GM18505 (cell line): ENCODE data around the gene CCNG1.
"Not testable (repeated sequence)": the region's sequence is repeated elsewhere in the genome, so short reads cannot be mapped to it uniquely, and the experiment has no call there.

Source experiments
- ATAC-seq: cut with Tn5 transposase; IDR thresholded peaks from one replicate; pipeline ENCODE4 v1.9.1; 2021; ENCODE audit not compliant: unreplicated experiment
- POLR2A ChIP-seq: IDR thresholded peaks from 4 replicates; pipeline ENCODE4 v1.6.1; 2011; ENCODE audit warnings: borderline replicate concordance; ENCODE audit not compliant: insufficient read depth, insufficient read length; ENCODE audit errors: extremely low read depth

CCNG1 gene

DNA sequence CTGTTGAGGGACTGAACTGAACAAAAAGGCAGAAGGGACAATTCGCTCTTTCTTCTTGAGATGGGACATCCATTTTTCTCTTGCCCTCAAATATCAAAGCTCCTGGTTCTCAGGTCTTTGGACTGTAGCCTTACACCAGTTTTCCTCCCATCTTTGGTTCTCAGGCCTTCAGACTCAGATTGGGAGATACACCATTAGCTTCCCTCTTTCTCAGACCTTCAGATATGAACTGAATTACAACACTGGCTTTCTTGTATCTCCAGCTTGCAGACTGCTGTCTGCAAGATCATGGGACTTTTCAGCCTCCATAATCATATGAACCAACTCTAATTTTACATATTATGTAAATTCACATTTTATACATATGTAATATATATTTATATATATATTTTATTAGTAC is 12.6 kb upstream of the CCNG1 start:
- ATAC-seq = no peak
- TF ChIP-seq POLR2A = no peak

DNA sequence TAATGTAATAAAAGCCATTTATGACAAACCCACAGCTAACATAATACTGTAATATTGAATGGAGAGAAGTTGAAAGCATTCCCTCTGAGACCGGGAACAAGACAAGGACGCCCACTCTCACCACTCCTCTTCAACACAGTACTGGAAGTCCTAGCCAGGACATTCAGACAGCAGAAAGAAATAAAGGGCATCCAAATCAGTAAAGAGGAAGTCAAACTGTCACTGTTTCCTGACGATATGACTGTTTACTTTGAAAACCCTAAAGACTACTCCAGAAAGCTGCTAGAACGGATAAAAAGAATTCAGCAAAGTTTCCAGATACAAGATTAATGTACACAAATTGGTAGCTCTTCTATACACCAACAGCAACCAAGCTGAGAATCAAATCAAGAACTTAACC is 11.3 kb upstream of the CCNG1 start:
- not testable (repeated sequence) for ATAC-seq

DNA sequence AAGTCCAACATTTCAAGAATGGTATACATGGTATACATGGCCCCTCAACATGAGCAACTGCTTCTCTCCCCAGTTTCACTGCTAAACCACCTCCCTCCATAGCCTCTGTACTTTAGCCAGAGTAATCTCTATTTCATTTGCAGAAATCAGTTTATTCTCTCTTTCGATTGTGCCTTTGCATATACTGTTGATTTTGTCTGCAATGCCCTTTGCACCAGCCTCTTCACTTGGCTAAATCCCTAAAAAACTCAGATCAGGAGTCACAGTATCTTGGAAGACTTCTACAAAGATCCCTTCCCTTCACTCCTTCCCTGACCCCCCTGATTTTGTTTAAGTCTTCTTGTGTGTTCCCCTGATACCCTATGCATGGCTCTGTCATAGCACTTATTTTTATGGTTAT is 4.9 kb upstream of the CCNG1 start:
- no peak for TF ChIP-seq POLR2A
- no peak for ATAC-seq

DNA sequence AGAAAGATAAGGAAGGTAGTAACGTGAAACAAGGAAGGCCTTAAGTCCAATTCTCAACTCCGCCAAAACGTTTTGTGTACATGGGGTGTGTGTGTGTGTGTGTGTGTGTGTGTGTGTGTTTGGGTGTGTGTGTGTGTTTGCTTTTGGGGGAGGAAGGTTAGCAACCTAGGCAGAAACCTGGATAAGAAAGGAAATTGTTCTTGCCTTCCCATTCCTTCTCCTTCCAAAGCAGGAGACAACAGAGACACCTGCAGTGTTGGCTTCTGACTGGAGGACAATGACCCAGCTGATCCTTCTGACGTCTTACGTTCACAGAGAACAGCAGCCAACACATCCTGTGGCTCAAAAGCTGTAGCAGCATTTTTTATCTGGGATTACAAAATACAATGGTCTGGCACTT is 4.1 kb upstream of the CCNG1 start:
- no peak for ATAC-seq
- no peak for TF ChIP-seq POLR2A

DNA sequence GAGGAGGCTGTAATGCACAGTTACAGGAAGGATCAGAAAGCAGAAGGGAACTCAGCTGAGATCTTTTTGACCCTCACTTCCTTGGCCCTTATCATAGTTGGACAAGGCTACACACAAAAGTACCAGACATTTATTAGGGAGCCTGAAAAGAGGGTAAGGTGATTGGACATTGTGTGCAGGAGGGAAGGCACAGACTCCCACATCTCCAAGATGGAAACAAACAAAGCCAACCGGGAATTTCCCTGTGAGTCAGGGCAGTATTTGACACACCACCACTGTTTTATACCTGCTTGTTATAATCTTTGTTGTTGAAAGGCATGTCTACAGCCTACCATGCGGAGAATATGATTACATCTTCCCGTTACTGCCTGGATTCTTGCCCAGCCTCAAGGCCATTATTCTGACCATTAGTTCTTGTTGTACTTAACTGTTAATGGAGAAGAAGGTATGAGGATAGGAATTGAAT is 3.0 kb upstream of the CCNG1 start:
- no peak for ATAC-seq
- TF ChIP-seq POLR2A = no peak

DNA sequence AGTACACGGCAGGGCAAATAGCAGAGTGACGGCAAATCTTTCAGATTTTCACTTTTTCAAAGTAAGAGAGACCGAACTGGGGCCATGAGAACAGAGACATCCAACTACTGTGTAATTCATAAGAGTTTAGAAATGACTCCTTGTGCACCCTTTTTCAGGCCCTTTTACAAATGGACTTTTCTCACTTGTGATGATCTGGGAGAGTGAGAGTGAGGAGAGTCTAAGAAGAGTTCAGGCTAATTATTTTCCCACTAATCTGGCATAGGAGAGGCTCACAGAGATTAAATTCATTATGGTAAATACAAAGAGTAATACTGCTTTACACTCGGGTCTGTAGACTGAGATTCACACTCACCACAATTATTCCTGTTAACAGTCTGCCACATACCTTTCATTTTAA is 880 bp upstream of the CCNG1 start:
- ATAC-seq = no peak
- no peak for TF ChIP-seq POLR2A

DNA sequence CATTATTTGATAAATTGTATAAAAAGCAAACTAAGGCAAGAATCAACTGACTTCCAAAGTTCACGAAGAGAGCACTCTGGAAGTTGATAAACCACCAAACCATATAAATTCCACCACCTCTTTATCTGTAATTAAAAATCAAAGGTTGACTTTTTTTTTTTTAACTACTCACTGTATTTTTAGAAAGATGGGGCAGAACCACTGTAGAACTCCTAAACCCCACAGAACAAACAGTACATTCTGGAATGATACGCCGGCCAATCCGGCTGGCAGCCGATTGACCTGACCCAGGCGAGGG is 435 bp upstream of the CCNG1 start:
- ATAC-seq = no peak
- peak; percentile 81 for TF ChIP-seq POLR2A

DNA sequence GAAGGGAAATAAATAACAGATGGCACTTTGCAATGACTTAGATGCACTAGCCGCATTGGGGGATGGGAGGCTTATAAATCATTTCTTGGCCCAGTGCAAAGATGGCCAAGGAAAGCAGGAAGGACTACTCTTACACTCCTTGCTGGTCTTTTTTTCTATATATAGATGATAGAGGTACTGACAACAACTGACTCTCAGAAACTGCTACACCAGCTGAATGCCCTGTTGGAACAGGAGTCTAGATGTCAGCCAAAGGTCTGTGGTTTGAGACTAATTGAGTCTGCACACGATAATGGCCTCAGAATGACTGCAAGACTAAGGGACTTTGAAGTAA is 1.7 kb downstream of the CCNG1 start:
- no peak for TF ChIP-seq POLR2A
- ATAC-seq = no peak

DNA sequence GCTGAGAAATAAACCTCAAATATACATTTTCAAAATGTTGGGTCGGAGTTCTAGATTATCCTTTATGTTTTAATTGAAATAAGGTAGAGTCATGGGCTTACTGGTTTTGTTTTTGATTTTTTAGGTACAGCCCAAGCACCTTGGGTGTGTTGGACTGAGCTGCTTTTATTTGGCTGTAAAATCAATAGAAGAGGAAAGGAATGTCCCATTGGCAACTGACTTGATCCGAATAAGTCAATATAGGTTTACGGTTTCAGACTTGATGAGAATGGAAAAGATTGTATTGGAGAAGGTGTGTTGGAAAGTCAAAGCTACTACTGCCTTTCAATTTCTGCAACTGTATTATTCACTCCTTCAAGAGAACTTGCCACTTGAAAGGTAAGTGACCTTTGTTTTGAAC is 3.6 kb downstream of the CCNG1 start:
- no peak for ATAC-seq
- TF ChIP-seq POLR2A = no peak

DNA sequence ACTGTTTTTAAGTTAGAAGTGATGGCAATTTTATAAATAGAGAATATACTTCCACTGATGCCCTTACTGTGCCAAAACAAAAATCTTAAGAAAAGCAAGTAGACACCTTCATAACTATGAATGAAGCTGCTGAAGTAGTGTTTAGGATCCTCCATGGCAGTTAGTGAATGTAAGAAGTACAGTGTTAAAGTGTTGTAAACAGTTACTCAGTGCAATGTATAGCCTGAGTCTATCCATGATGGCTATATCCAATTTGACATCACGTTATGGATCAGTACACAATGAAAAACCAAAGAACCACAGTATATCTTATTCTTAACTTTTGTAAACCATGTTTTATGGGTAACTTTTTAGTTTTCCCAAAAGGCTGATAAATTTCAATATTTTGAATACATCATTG is 7.1 kb downstream of the CCNG1 start:
- no peak for TF ChIP-seq POLR2A
- ATAC-seq = no peak

DNA sequence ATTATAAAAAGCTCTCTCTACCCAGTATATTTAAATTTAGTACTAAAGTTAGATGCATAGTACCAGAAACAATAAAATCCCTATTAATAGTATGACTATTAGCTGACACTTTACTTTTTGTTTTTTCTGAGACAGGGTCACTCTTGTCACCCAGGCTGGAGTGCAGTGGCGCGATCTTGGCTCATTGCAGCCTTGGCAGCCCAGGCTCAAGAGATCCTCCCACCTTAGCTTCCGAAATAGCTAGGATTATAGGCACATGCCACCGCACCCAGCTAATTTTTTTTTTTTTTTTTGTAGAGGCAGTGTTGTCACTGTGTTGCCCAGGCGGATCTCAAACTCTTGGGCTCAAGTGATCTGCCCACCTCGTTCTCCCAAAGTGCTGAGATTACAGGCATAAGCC is 8.0 kb downstream of the CCNG1 start:
- TF ChIP-seq POLR2A = no peak
- no peak for ATAC-seq

DNA sequence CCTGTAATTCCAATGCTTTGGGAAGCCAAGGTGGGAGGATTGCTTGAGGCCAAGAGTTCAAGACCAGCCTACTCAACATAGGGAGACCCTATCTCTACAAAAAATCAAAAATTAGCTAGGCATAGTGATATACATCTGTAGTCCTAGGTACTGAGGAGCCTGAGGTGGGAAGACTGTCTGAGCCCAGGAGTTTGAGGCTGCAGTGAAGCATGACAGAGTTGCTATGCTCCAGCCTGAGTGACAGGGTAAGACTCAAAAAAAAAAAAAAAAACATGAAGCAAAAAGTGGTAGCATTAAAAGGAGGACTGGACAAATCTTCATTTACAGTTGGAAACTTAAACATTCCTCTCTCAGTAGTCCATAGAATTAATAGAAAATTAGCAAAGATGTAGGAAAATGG is 9.8 kb downstream of the CCNG1 start:
- TF ChIP-seq POLR2A = no peak
- ATAC-seq = no peak

DNA sequence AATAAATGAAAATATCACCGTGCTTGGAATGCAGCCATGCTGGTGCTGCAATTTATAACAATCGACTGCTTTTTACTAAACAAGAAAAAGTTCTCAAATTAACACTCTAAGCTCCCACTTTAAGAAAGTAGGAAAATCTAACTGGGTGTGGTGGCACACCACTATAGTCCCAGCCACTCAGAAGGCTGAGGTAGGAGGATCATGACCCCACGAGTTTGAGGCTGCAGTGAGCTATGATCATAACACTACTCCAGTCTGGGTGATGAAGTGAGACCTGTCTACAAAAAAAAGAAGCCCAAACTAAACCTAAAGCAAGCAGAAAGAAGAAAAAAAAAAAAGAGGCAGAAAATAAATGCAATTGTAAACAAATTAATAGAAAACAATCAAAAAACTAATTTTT is 10.5 kb downstream of the CCNG1 start:
- ATAC-seq = no peak
- TF ChIP-seq POLR2A = no peak

DNA sequence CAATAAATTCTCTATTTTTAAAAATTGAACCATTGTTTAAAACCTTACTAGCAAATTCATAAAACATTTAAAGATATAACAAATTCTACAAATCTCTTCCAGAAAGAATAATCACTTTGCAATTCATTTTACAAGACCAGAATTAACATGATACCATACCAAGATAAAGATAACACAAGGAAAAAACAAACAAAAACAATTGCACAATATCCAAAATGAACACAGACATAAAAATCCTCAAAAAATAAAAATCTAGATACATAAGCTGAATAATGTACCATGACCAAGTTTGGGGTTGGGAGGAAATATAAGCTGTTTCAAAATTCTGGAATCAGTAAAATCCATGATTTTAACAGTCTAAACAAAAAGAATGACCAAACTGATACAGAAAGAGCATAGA is 11.1 kb downstream of the CCNG1 start:
- no peak for ATAC-seq
- TF ChIP-seq POLR2A = no peak

DNA sequence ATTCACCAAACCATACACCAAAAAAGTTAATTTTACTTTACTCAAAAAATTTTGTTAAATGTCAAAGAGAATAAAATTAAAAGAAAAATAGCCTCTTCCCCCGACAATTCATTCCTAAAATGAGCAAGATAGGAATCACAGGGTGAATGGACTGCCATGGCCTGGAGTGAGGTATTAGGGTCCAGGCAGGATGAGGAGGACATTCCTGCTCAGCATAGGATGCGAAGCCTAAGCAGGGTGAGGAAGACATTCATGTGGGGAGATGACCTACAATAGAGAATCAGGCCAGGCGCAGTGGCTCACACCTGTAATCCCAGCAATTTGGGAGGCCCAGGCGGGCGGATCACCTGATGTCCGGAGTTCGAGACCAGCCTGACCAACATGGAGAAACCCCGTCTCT is 14.1 kb downstream of the CCNG1 start:
- no peak for ATAC-seq
- TF ChIP-seq POLR2A = no peak

DNA sequence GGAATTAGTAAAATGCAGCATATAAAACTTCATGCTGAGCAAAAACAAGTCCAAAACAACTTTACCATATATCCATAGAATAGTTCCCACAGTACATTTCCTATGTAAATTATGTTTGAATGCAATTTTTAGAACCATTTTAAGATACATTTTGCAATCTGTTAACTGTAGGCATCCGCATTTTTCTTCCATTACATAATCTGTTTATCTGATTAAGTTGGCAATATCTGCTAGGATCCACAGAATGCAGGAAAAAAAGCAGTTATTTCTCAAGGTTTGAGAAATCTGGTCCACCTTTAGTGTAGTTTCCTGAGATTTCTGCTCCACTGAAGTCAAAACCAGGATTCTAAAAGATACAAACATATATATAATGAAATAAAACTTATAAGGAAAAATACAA is 16.3 kb downstream of the CCNG1 start:
- ATAC-seq = no peak
- TF ChIP-seq POLR2A = no peak

DNA sequence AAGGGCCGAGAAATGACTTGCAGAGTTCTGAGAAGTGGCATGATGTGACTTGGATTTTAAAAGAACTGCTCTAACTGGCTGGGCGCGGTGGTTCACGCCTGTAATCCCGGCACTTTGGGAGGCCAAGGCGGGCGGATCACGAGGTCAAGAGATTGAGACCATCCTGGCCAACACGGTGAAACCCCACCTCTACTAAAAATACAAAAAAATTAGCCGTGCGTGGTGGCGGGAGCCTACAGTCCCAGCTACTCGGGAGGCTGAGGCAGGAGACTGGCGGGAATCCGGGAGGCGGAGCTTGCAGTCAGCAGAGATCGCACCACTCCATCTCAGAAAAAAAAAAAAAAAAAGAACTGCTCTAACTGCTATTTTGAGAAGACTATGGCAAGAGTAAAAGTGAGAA is 18.0 kb downstream of the CCNG1 start:
- ATAC-seq = not testable (repeated sequence)
